ENCODE data around the gene SORCS1. TPM values are rescaled to one million over a fixed set of nuclear protein-coding genes. Genes with fewer than 3 reads are reported as not detected.

Gene SORCS1
- total RNA-seq, 1 experiment from 2014 or later: 1.7 TPM

DNA sequence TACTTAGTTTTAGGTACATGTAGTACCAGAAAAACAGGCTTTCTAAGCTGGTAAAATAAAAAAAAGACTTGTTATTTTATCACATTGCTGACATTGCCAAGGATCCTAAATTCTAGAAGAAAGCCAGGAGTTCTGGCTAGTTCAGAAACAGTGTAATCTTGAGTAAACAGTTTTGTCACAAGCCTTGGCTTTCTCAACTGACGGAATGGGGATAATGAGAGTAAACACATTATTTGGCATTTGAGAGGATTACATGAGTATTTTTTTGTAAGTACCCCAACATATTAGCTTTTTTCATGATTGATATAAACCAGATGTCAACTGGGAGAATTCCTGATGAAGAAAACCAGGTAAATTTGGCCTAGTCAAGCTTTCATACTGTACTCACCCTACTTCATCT is 269.8 kb downstream of the SORCS1 start:
- WGBS (ENCODE audit: extremely low coverage, insufficient read length, low lambda C conversion rate): no CpG with 5 or more reads among the region's 1 CpG
- Histone ChIP-seq H4K20me1 (ENCODE audit: control insufficient read depth, insufficient read depth, insufficient read length) (no peaks in the 10 kb centered on the region), H3K14ac (ENCODE audit: insufficient read depth, low read length) (no peak overlapping the region), H3K4ac (ENCODE audit: low read depth, low read length) (no peak overlapping the region), H3T11ph (ENCODE audit: low read length) (no peak overlapping the region), H3K4me2 (ENCODE audit: insufficient read depth, insufficient read length, low read length) (no peak overlapping the region), H3K56ac (ENCODE audit: insufficient read length, low read depth, low read length) (no peak overlapping the region), H2BK120ac (ENCODE audit: low read depth, low read length, poor library complexity, severe bottlenecking) (no peak overlapping the region), H2AFZ (ENCODE audit: low read length) (no peak overlapping the region), H3K9me3 (ENCODE audit: control insufficient read depth, low read depth, low read length) (no peaks in the 10 kb centered on the region), H3K23me2 (ENCODE audit: insufficient read length, low read depth, low read length, poor library complexity, severe bottlenecking) (no peaks in the 10 kb centered on the region), H3K27ac (ENCODE audit: insufficient read length, low read depth, low read length) (no peak overlapping the region), H3K27me3 (ENCODE audit: insufficient read depth, low read length) (no peaks in the 10 kb centered on the region), H2BK5ac (ENCODE audit: insufficient read length, low read length) (no peak overlapping the region), H3K9ac (ENCODE audit: extremely low read depth, insufficient read length, low read length) (no peak overlapping the region), H3K79me2 (ENCODE audit: insufficient read depth, low read length) (no peaks in the 10 kb centered on the region), H3K4me1 (ENCODE audit: insufficient read depth, low read length) (no peaks in the 10 kb centered on the region), H4K8ac (replicated peaks; ENCODE audit: insufficient read length, low read depth, low read length) (no peak overlapping the region), H2BK12ac (ENCODE audit: insufficient read length, low read depth, low read length) (no peak overlapping the region), H4K91ac (ENCODE audit: insufficient read length, low read depth, low read length) (no peak overlapping the region), H3K18ac (ENCODE audit: insufficient read length, low read depth, low read length) (no peak overlapping the region), H2BK20ac (ENCODE audit: low read depth, low read length, poor library complexity, severe bottlenecking) (no peak overlapping the region), H3K79me1 (ENCODE audit: insufficient read depth, low read depth, low read length, poor library complexity, severe bottlenecking) (no peaks in the 10 kb centered on the region), H4K5ac (ENCODE audit: insufficient read length, low read depth, low read length) (no peak overlapping the region), H3K23ac (ENCODE audit: insufficient read length, low read depth, low read length) (no peak overlapping the region), H2BK15ac (ENCODE audit: low read depth, low read length) (no peak overlapping the region), H2AK5ac (ENCODE audit: insufficient read length, low read length) (no peak overlapping the region)
- TF ChIP-seq, protein P1, sequence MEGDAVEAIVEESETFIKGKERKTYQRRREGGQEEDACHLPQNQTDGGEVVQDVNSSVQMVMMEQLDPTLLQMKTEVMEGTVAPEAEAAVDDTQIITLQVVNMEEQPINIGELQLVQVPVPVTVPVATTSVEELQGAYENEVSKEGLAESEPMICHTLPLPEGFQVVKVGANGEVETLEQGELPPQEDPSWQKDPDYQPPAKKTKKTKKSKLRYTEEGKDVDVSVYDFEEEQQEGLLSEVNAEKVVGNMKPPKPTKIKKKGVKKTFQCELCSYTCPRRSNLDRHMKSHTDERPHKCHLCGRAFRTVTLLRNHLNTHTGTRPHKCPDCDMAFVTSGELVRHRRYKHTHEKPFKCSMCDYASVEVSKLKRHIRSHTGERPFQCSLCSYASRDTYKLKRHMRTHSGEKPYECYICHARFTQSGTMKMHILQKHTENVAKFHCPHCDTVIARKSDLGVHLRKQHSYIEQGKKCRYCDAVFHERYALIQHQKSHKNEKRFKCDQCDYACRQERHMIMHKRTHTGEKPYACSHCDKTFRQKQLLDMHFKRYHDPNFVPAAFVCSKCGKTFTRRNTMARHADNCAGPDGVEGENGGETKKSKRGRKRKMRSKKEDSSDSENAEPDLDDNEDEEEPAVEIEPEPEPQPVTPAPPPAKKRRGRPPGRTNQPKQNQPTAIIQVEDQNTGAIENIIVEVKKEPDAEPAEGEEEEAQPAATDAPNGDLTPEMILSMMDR (conservative IDR thresholded peaks at IDR 0.05): no peak
- no peak for DNase-seq
- H3K9me3 Mint-ChIP-seq: no peaks in the 10 kb centered on the region
- no peaks in the 10 kb centered on the region; the same call in 1 of the 2 replicates for H3K27me3 Mint-ChIP-seq (ENCODE audit: low read depth)
- no peaks in the 10 kb centered on the region for H3K36me3 Mint-ChIP-seq (ENCODE audit: insufficient read depth in 1 of 3, low read depth in 3 of 3)
- H3K4me3 Mint-ChIP-seq: no peak overlapping the region
- peaks cover 7 to 13% of the 10 kb centered on the region in 2 experiments for H3K4me1 Mint-ChIP-seq
- H3K27ac Mint-ChIP-seq: no peak overlapping the region

Data from H9 (cell line).